Aorta (tissue), 5 donors: ENCODE results near the gene CPS1. TPM values are rescaled to one million over a fixed set of nuclear protein-coding genes. Genes with fewer than 3 reads are reported as not detected.

Source experiments
- ATAC-seq: fragments of 200-7000 bp; cut with Tn5 transposase; one replicate; pipeline ENCODE4 v1.9.1; 2022; ENCODE audit warnings: moderate library complexity; ENCODE audit not compliant: low FRiP score
- DNase-seq, 2 donors: peaks; one replicate each; pipeline ENCODE4 v3.0.0-alpha.2; 2020
- H3K27ac ChIP-seq, 2 donors: one replicate each; pipeline ENCODE4 v1.5.1; 2013; ENCODE audit warnings: low read length in 2 of 2, mild to moderate bottlenecking in 2 of 2, moderate library complexity in 2 of 2, control low read depth in 1 of 2, inconsistent platforms in 1 of 2, low read depth in 1 of 2
- H3K27me3 ChIP-seq, 2 donors: one replicate each; pipeline ENCODE4 v1.6.1; 2013; ENCODE audit warnings: control low read depth in 1 of 2, low read length in 1 of 2, mild to moderate bottlenecking in 1 of 2, moderate library complexity in 1 of 2; ENCODE audit not compliant: insufficient read depth in 2 of 2, control insufficient read depth in 1 of 2
- H3K36me3 ChIP-seq, 2 donors: one replicate each; pipeline ENCODE4 v1.6.1; 2013; ENCODE audit warnings: control low read depth in 1 of 2, low read length in 1 of 2, mild to moderate bottlenecking in 1 of 2; ENCODE audit not compliant: insufficient read depth in 2 of 2, control insufficient read depth in 1 of 2
- H3K4me1 ChIP-seq, 2 donors: one replicate each; pipeline ENCODE4 v1.6.1; 2013; ENCODE audit warnings: low read length in 2 of 2, control low read depth in 1 of 2, mild to moderate bottlenecking in 1 of 2, moderate library complexity in 1 of 2; ENCODE audit not compliant: insufficient read depth in 2 of 2, control insufficient read depth in 1 of 2
- H3K4me3 ChIP-seq, 2 donors: one replicate each; pipeline ENCODE4 v1.5.1; 2013; ENCODE audit warnings: low read length in 2 of 2, control low read depth in 1 of 2, mild to moderate bottlenecking in 1 of 2
- H3K9me3 ChIP-seq: one replicate; pipeline ENCODE4 v1.6.1; 2013; ENCODE audit warnings: mild to moderate bottlenecking, low read length; ENCODE audit not compliant: control insufficient read depth
- WGBS, 2 donors: extraction: QIAGEN DNeasy Blood & Tissue Kit; methylation state at CpG; one replicate each; pipeline ENCODE4 v1.1.7; 2013; 5-methylcytosine and 5-hydroxymethylcytosine counted together
- intact Hi-C, 2 donors: fragments of 100-400 bp; cut with DNase I; formaldehyde crosslinking; loops; one replicate each; pipeline versions ENCODE4 v1.14.2 to v1.15.0; 2022
- polyA plus RNA-seq, 2 donors: library from polyadenylated mRNA; stranded (reverse); fragments of 200-250 nt; gene quantifications; one replicate each; pipeline ENCODE4 v1.2.3, GENCODE V29; 2013
- total RNA-seq, 2 donors: library from RNA; stranded (reverse); fragmentation: NEBNext Ultra II Directional; extraction: Animal tissue kit (Norgen Biotek cat#: 25700); gene quantifications; one replicate each; pipeline ENCODE4 v1.2.1, GENCODE V29; 2021
- donor health status: healthy with polysubstance abuse.
- donor health status: Bipolar disorder and iron deficiency.
- donor health status: DM: no; HTN: no; CAD: no.
- donor health status: DM: no; HTN: no; CAD: no.
- donor health status: DM: yes; HTN: yes; CAD: no.

CPS1 gene
- total and polyA plus RNA-seq, 4 donors = 3.2 to 9.0 (median 4.3) TPM

GRCh38 chr2:210557721-210558120 lies 1.3 kb downstream of the CPS1 start:
- Histone ChIP-seq H3K36me3 (no peaks in the 10 kb centered on the region), H3K27ac (no peak overlapping the region), H3K27me3 (no peaks in the 10 kb centered on the region), H3K4me3 (no peak overlapping the region), H3K9me3 (no peaks in the 10 kb centered on the region), H3K4me1 (no peaks in the 10 kb centered on the region)
- intact Hi-C loops = no loop called here
- DNase-seq (no peak), ATAC-seq (no peak)

- 12 to 23% methylated on average over 1 of the region's 1 CpG for WGBS, 2 donors
- intact Hi-C loops = no loop called here
- Histone ChIP-seq H3K4me3 (no peak overlapping the region), H3K4me1 (no peaks in the 10 kb centered on the region), H3K9me3 (no peaks in the 10 kb centered on the region), H3K36me3 (no peaks in the 10 kb centered on the region), H3K27me3 (no peaks in the 10 kb centered on the region), H3K27ac (no peak overlapping the region)
- DNase-seq = no peak
- no peak for ATAC-seq
Measured at GRCh38 chr2:210558708-210559107, 2.3 kb downstream of the CPS1 start.

- WGBS, 2 donors = 52 to 71% methylated on average over 6 of the region's 6 CpGs
- no peak overlapping the region for H3K27ac ChIP-seq
- intact Hi-C loops = no loop called here
Measured at GRCh38 chr2:210559182-210559581, 2.8 kb downstream of the CPS1 start.

GRCh38 chr2:210561475-210561874 lies 5.1 kb downstream of the CPS1 start:
- no peaks in the 10 kb centered on the region for H3K4me1 ChIP-seq
- H3K9me3 ChIP-seq = no peaks in the 10 kb centered on the region
- WGBS, 2 donors = 96 to 98% methylated on average over 5 of the region's 5 CpGs
- ATAC-seq (no peak), DNase-seq (no peak)
- no peak overlapping the region for H3K27ac ChIP-seq
- H3K4me3 ChIP-seq = no peak overlapping the region
- no peaks in the 10 kb centered on the region for H3K36me3 ChIP-seq
- no peaks in the 10 kb centered on the region for H3K27me3 ChIP-seq
- intact Hi-C loops = no loop called here

More at GRCh38 chr2:210559182-210559581, 2.8 kb downstream of the CPS1 start:
- Histone ChIP-seq H3K27me3 (no peaks in the 10 kb centered on the region), H3K9me3 (no peaks in the 10 kb centered on the region), H3K4me3 (no peak overlapping the region), H3K36me3 (no peaks in the 10 kb centered on the region), H3K4me1 (no peaks in the 10 kb centered on the region)
- DNase-seq = no peak
- ATAC-seq = no peak

- Histone ChIP-seq H3K4me3 (no peak overlapping the region), H3K9me3 (no peaks in the 10 kb centered on the region), H3K36me3 (no peaks in the 10 kb centered on the region), H3K4me1 (no peaks in the 10 kb centered on the region), H3K27ac (no peak overlapping the region), H3K27me3 (no peaks in the 10 kb centered on the region)
- 95 to 99% methylated on average over 1 of the region's 1 CpG for WGBS, 2 donors
- intact Hi-C loops = no loop called here
- no peak for DNase-seq
- no peak for ATAC-seq
Measured at GRCh38 chr2:210562091-210562490, 5.7 kb downstream of the CPS1 start.

GRCh38 chr2:210562502-210563080 lies 6.2 kb downstream of the CPS1 start:
- Histone ChIP-seq H3K9me3 (no peaks in the 10 kb centered on the region), H3K36me3 (no peaks in the 10 kb centered on the region), H3K27ac (no peak overlapping the region), H3K4me3 (no peak overlapping the region), H3K4me1 (no peaks in the 10 kb centered on the region), H3K27me3 (no peaks in the 10 kb centered on the region)
- intact Hi-C loops = no loop called here
- WGBS, 2 donors = 95% methylated on average over 4 of the region's 4 CpGs
- no peak for DNase-seq
- no peak for ATAC-seq

- no peak overlapping the region for H3K27ac ChIP-seq
- no peaks in the 10 kb centered on the region for H3K27me3 ChIP-seq
Measured at GRCh38 chr2:210567279-210567678, 10.9 kb downstream of the CPS1 start.

GRCh38 chr2:210568108-210568507 lies 11.7 kb downstream of the CPS1 start:
- no peaks in the 10 kb centered on the region for H3K9me3 ChIP-seq
- no peak for DNase-seq
- no peak overlapping the region for H3K27ac ChIP-seq
- no peak for ATAC-seq
- no peaks in the 10 kb centered on the region for H3K4me1 ChIP-seq
- H3K27me3 ChIP-seq = no peaks in the 10 kb centered on the region
- intact Hi-C loops = no loop called here
- H3K36me3 ChIP-seq = no peaks in the 10 kb centered on the region
- 76 to 83% methylated on average over 2 of the region's 2 CpGs for WGBS, 2 donors
- H3K4me3 ChIP-seq = no peak overlapping the region

More at GRCh38 chr2:210567279-210567678, 10.9 kb downstream of the CPS1 start:
- DNase-seq = no peak
- ATAC-seq = no peak
- H3K4me3 ChIP-seq = no peak overlapping the region
- intact Hi-C loops = no loop called here
- no peaks in the 10 kb centered on the region for H3K36me3 ChIP-seq
- no peaks in the 10 kb centered on the region for H3K4me1 ChIP-seq
- no peaks in the 10 kb centered on the region for H3K9me3 ChIP-seq

GRCh38 chr2:210577263-210578071 lies 21.1 kb downstream of the CPS1 start:
- intact Hi-C loops = no loop called here
- Histone ChIP-seq H3K9me3 (no peaks in the 10 kb centered on the region), H3K27ac (no peak overlapping the region), H3K4me3 (no peak overlapping the region), H3K36me3 (no peaks in the 10 kb centered on the region), H3K4me1 (no peaks in the 10 kb centered on the region), H3K27me3 (no peaks in the 10 kb centered on the region)
- WGBS, 2 donors = 18 to 23% methylated on average over 2 of the region's 2 CpGs
- DNase-seq (no peak), ATAC-seq (peak; percentile 60)
